Measurements from ENCODE around the gene GNG4.

GNG4 gene

GRCh38 chr1:235588916-235589515, 60.6 kb downstream of the GNG4 start:
- no peak for TF ChIP-seq CTCF (IDR thresholded peaks at IDR 0.05; ENCODE audit: extremely low read depth, missing control alignments)
- no peak for DNase-seq (ENCODE audit: low spot score)

- DNase-seq (ENCODE audit: low spot score), result no peak
- TF ChIP-seq CTCF (IDR thresholded peaks at IDR 0.05; ENCODE audit: extremely low read depth, missing control alignments), result no peak
Measured at GRCh38 chr1:235588156-235588555, 61.4 kb downstream of the GNG4 start.

- no peak for TF ChIP-seq CTCF (IDR thresholded peaks at IDR 0.05; ENCODE audit: extremely low read depth, missing control alignments)
- no peak for DNase-seq (ENCODE audit: low spot score)
Measured at GRCh38 chr1:235586992-235587391, 62.6 kb downstream of the GNG4 start.

- TF ChIP-seq CTCF (IDR thresholded peaks at IDR 0.05; ENCODE audit: extremely low read depth, missing control alignments), result no peak
- DNase-seq (ENCODE audit: low spot score), result no peak
Measured at GRCh38 chr1:235586413-235586812, 63.2 kb downstream of the GNG4 start.

GRCh38 chr1:235584973-235585372, 64.6 kb downstream of the GNG4 start:
- TF ChIP-seq CTCF (IDR thresholded peaks at IDR 0.05; ENCODE audit: extremely low read depth, missing control alignments), result no peak

GRCh38 chr1:235583511-235584001, 66.0 kb downstream of the GNG4 start:
- TF ChIP-seq CTCF (IDR thresholded peaks at IDR 0.05; ENCODE audit: extremely low read depth, missing control alignments), result no peak
- DNase-seq (ENCODE audit: low spot score), result no peak

More at GRCh38 chr1:235584973-235585372, 64.6 kb downstream of the GNG4 start:
- no peak for DNase-seq (ENCODE audit: low spot score)

GRCh38 chr1:235582130-235582529, 67.5 kb downstream of the GNG4 start:
- TF ChIP-seq CTCF (IDR thresholded peaks at IDR 0.05; ENCODE audit: extremely low read depth, missing control alignments), result no peak
- DNase-seq (ENCODE audit: low spot score), result no peak

Measured in GM20000 (cell line).